ENCODE data around the gene VIPR2.

The VIPR2 gene

GRCh38 chr7:159064816-159065510 lies 79.7 kb downstream of the VIPR2 start:
- H3K4me1 Mint-ChIP-seq = no peaks in the 10 kb centered on the region
- DNase-seq (ENCODE audit: low spot score in 2 of 2) = no peak
- H3K36me3 Mint-ChIP-seq = no peaks in the 10 kb centered on the region
- ATAC-seq (ENCODE audit: low read depth) = no peak
- H3K9me3 Mint-ChIP-seq = no peaks in the 10 kb centered on the region
- H3K27me3 Mint-ChIP-seq = peaks cover 2% of the 10 kb centered on the region
- no peak overlapping the region for H3K4me3 Mint-ChIP-seq
- H3K27ac Mint-ChIP-seq = no peak overlapping the region

GRCh38 chr7:159064121-159064815 lies 80.4 kb downstream of the VIPR2 start:
- H3K4me3 Mint-ChIP-seq = no peak overlapping the region
- ATAC-seq (ENCODE audit: low read depth) = no peak
- no peaks in the 10 kb centered on the region for H3K27me3 Mint-ChIP-seq
- no peaks in the 10 kb centered on the region for H3K36me3 Mint-ChIP-seq
- no peaks in the 10 kb centered on the region for H3K9me3 Mint-ChIP-seq
- no peaks in the 10 kb centered on the region for H3K4me1 Mint-ChIP-seq
- no peak overlapping the region for H3K27ac Mint-ChIP-seq
- no peak for DNase-seq (ENCODE audit: low spot score in 2 of 2)

GRCh38 chr7:159063046-159063840 lies 81.4 kb downstream of the VIPR2 start:
- DNase-seq (ENCODE audit: low spot score in 2 of 2) = no peak
- Mint-ChIP-seq H3K36me3 (no peaks in the 10 kb centered on the region), H3K4me1 (no peaks in the 10 kb centered on the region), H3K4me3 (no peak overlapping the region), H3K27me3 (no peaks in the 10 kb centered on the region), H3K27ac (no peak overlapping the region), H3K9me3 (no peaks in the 10 kb centered on the region)
- no peak for ATAC-seq (ENCODE audit: low read depth)

- ATAC-seq (ENCODE audit: low read depth) = no peak
- Mint-ChIP-seq H3K36me3 (no peaks in the 10 kb centered on the region), H3K27me3 (no peaks in the 10 kb centered on the region), H3K9me3 (no peaks in the 10 kb centered on the region), H3K27ac (no peak overlapping the region), H3K4me1 (no peaks in the 10 kb centered on the region), H3K4me3 (no peak overlapping the region)
- no peak for DNase-seq (ENCODE audit: low spot score in 2 of 2)
These were observed 82.1 kb downstream of the VIPR2 start for GRCh38 chr7:159062569-159062968.

GRCh38 chr7:159061674-159062212 lies 82.9 kb downstream of the VIPR2 start:
- no peaks in the 10 kb centered on the region for H3K4me1 Mint-ChIP-seq
- DNase-seq (ENCODE audit: low spot score in 2 of 2) (no peak), ATAC-seq (ENCODE audit: low read depth) (no peak)
- no peaks in the 10 kb centered on the region for H3K36me3 Mint-ChIP-seq
- H3K27ac Mint-ChIP-seq = no peak overlapping the region
- H3K27me3 Mint-ChIP-seq = no peaks in the 10 kb centered on the region
- H3K9me3 Mint-ChIP-seq = no peaks in the 10 kb centered on the region
- no peak overlapping the region for H3K4me3 Mint-ChIP-seq

- H3K4me1 Mint-ChIP-seq = no peaks in the 10 kb centered on the region
- no peaks in the 10 kb centered on the region for H3K9me3 Mint-ChIP-seq
- no peaks in the 10 kb centered on the region for H3K36me3 Mint-ChIP-seq
- H3K4me3 Mint-ChIP-seq = no peak overlapping the region
- DNase-seq (ENCODE audit: low spot score in 2 of 2) (no peak), ATAC-seq (ENCODE audit: low read depth) (no peak)
- no peaks in the 10 kb centered on the region for H3K27me3 Mint-ChIP-seq
- no peak overlapping the region for H3K27ac Mint-ChIP-seq
These were observed 83.5 kb downstream of the VIPR2 start for GRCh38 chr7:159061209-159061608.

- Mint-ChIP-seq H3K27me3 (peaks cover 2% of the 10 kb centered on the region), H3K27ac (no peak overlapping the region), H3K4me3 (no peak overlapping the region), H3K36me3 (no peaks in the 10 kb centered on the region), H3K9me3 (no peaks in the 10 kb centered on the region), H3K4me1 (no peaks in the 10 kb centered on the region)
- ATAC-seq (ENCODE audit: low read depth) (no peak), DNase-seq (ENCODE audit: low spot score in 2 of 2) (no peak)
These were observed 84.2 kb downstream of the VIPR2 start for GRCh38 chr7:159060440-159060839.

GRCh38 chr7:159059629-159060028 lies 85.0 kb downstream of the VIPR2 start:
- Mint-ChIP-seq H3K9me3 (no peaks in the 10 kb centered on the region), H3K27me3 (peaks cover 2% of the 10 kb centered on the region), H3K27ac (no peak overlapping the region), H3K4me3 (no peak overlapping the region), H3K36me3 (no peaks in the 10 kb centered on the region), H3K4me1 (no peaks in the 10 kb centered on the region)
- DNase-seq (ENCODE audit: low spot score in 2 of 2) (no peak), ATAC-seq (ENCODE audit: low read depth) (no peak)

- H3K9me3 Mint-ChIP-seq = no peaks in the 10 kb centered on the region
- no peak overlapping the region for H3K4me3 Mint-ChIP-seq
- H3K27me3 Mint-ChIP-seq = peaks cover 2% of the 10 kb centered on the region
- DNase-seq (ENCODE audit: low spot score in 2 of 2) = no peak
- no peaks in the 10 kb centered on the region for H3K4me1 Mint-ChIP-seq
- no peaks in the 10 kb centered on the region for H3K36me3 Mint-ChIP-seq
- H3K27ac Mint-ChIP-seq = no peak overlapping the region
- ATAC-seq (ENCODE audit: low read depth) = no peak
These were observed 87.0 kb downstream of the VIPR2 start for GRCh38 chr7:159057647-159058046.

- H3K9me3 Mint-ChIP-seq = peaks cover 4% of the 10 kb centered on the region
- no peak for DNase-seq (ENCODE audit: low spot score in 2 of 2)
- no peaks in the 10 kb centered on the region for H3K4me1 Mint-ChIP-seq
- no peak overlapping the region for H3K27ac Mint-ChIP-seq
- no peaks in the 10 kb centered on the region for H3K36me3 Mint-ChIP-seq
- ATAC-seq (ENCODE audit: low read depth) = no peak
- H3K27me3 Mint-ChIP-seq = peaks cover 2% of the 10 kb centered on the region
- no peak overlapping the region for H3K4me3 Mint-ChIP-seq
These were observed 87.9 kb downstream of the VIPR2 start for GRCh38 chr7:159056737-159057136.

GRCh38 chr7:159051916-159052315 lies 92.8 kb downstream of the VIPR2 start:
- peaks cover 4% of the 10 kb centered on the region for H3K27me3 Mint-ChIP-seq
- H3K4me1 Mint-ChIP-seq = no peaks in the 10 kb centered on the region
- H3K4me3 Mint-ChIP-seq = no peak overlapping the region
- ATAC-seq (ENCODE audit: low read depth) = no peak
- H3K27ac Mint-ChIP-seq = no peak overlapping the region
- no peak for DNase-seq (ENCODE audit: low spot score in 2 of 2)
- peaks cover 7% of the 10 kb centered on the region for H3K9me3 Mint-ChIP-seq
- H3K36me3 Mint-ChIP-seq = no peaks in the 10 kb centered on the region

- Mint-ChIP-seq H3K9me3 (peaks cover 7% of the 10 kb centered on the region), H3K4me3 (no peak overlapping the region), H3K27ac (no peak overlapping the region), H3K27me3 (peaks cover 4% of the 10 kb centered on the region), H3K36me3 (no peaks in the 10 kb centered on the region), H3K4me1 (no peaks in the 10 kb centered on the region)
- ATAC-seq (ENCODE audit: low read depth) (no peak), DNase-seq (ENCODE audit: low spot score in 2 of 2) (no peak)
These were observed 94.0 kb downstream of the VIPR2 start for GRCh38 chr7:159050704-159051103.

GRCh38 chr7:159049266-159050025 lies 95.2 kb downstream of the VIPR2 start:
- H3K27ac Mint-ChIP-seq = no peak overlapping the region
- DNase-seq (ENCODE audit: low spot score in 2 of 2) = peak in 1 of 2 donors; percentile 5
- no peak for ATAC-seq (ENCODE audit: low read depth)
- H3K27me3 Mint-ChIP-seq = peaks cover 3% of the 10 kb centered on the region
- no peaks in the 10 kb centered on the region for H3K4me1 Mint-ChIP-seq
- H3K36me3 Mint-ChIP-seq = no peaks in the 10 kb centered on the region
- H3K4me3 Mint-ChIP-seq = no peak overlapping the region
- peaks cover 7% of the 10 kb centered on the region for H3K9me3 Mint-ChIP-seq

Data from memory B cell (primary cell).